Left forelimb (tissue), 1 donor: ENCODE results near the gene ANKS1B.

Experiments used
- DNase-seq: peaks from one replicate; pipeline ENCODE4 v3.0.0-alpha.2; 2018; ENCODE audit warnings: low spot score

The ANKS1B gene

DNA sequence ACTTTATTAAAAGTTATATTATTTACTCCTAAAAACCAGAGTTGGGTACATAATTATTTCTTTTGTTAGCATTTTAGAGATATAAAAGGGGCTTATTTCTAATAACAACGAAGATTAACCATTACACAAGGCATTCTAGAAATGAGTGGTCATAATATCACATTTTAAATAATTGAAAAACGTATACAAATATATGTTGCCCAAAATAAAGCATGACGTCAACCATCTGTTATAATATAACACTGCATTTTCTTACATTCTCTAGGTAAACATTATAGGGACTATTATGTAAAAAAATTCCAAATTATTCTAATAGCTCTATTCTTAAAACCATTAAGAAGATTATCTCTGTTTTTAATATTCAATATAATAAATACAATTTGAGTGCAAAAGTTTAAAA lies 792.2 kb downstream of the ANKS1B start:
- DNase-seq: no peak

DNA sequence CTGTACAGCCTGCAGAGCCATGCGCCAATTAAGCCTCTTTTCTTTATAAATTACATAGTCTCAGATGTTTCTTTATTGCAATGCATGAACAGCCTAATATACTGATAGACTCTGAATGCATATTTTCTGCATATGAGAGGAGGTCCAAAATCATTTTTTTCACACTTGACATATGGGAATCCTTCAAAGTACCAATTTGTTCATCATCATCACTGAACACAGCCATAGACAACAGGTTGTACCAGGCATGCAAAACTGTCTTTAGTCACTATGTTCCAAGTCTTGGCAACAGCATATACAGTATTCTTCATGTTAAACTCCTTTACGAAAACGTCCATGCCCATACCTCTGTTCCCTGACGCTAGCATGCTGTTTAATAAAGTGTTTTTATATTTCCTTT lies 807.9 kb downstream of the ANKS1B start:
- DNase-seq: no peak

DNA sequence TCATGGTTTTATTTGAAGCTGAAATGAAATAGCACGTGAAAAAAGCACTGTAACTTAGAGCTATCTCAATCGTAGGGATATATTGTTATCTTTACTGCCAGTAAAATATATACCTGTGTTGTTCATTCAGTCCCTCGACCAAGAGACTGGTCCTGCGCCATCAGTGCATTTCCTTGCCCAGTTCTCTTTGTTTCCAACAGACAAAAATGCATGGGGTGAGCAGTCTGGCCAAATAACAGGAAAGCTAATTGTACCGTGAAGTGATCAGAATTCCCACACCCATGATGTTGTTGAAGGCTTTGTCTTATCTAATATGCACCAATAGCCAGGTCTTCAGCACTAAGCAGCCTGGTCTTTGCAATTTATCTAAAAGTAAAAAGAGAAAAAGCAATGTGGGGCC lies 814.3 kb downstream of the ANKS1B start:
- no peak for DNase-seq

DNA sequence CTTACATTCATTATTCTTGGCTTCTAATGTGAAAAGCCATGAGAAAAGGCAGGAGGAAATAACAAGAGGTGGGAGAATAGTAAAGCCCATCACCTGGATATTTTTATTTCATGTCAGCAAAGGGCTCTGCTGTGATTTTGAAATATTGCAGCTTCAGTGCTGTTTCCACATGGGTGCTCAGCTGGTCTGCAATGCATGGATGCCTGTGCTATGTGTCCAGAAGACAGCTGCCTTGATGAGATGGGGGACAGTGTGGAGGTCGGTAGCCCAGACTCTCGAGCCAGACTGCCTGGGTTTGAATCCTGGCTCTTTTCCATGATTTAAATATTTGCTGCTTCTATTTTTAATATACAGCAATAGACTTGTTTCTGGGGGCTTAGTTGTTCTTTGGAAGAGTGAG lies 814.7 kb downstream of the ANKS1B start:
- no peak for DNase-seq

DNA sequence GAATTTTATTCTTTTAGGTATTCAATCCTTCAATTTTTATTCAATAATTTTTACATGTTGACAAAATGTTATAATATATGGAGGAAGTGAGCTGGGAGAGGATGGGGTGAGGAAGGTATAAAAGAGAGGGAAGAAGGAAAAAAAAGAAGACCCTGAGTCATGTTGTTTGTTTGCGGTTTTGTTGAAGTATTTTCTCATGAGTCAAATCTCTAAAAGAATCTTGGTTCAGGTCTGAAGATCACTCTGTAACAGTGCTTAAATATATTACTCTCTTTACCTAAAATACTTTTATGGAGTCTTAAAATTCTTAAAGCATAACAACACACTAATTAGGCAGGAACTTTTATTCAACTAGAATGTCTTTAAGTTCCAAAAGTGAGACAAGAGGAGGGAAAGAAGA lies 826.8 kb downstream of the ANKS1B start:
- DNase-seq: no peak

DNA sequence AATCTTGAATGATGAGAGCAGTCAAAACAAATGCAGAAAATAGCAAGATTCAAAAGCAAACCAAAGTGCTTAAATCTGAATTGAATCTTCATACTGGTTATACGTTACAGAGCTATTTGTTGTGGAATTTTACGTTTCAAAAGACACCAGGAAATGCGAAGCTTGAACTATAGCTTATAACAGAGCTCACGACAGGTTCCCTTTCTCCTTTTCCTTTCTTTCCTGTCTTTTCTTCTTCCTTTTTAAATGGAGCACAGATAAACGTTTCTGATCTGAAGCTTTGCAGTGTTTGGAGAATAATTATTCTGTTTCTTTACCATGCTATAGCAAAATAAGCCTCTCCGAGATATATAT lies 829.8 kb downstream of the ANKS1B start:
- no peak for DNase-seq

- DNase-seq: no peak
These were observed 830.3 kb downstream of the ANKS1B start for GRCh38 chr12:99154216-99154982.

GRCh38 chr12:99153293-99153692 lies 831.4 kb downstream of the ANKS1B start:
- DNase-seq: no peak

DNA sequence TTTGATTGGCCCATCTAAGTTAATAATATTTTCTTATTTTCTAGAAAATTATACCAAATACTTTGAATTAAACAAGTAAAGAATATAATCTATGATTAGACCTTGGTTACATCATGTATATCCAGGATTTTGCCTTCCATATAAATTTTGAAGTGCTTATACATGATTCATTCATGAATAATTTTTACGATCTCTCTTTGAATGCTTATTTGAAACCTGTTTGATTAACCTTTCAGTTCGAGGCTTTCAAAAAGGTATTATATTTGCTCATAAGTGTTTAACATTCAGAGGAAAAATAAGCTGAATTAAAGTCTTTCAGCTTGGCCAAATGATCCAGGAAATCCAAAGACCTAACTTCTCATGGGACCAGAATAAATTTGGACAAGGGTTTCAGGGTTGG lies 832.4 kb downstream of the ANKS1B start:
- no peak for DNase-seq

- no peak for DNase-seq
These were observed 833.0 kb downstream of the ANKS1B start for GRCh38 chr12:99151744-99152143.

DNA sequence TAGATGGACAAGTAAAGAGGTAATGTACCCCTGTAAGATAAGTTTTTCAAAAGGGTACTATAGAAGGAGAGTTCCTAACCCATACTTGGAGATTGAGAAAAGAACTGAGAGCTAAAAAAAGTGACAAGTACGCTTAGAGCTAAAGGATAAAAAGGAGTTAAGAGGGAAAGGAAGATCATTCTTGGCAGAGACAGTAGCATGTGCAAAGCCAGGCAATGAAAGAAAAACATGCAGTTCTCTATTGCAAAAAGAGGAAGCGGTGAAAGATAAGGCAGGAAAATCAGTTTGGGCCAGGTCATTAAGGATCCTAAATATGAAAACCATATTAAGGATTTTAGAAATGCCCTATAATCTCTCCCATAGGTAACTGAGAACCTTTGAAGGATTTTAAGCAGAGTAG lies 837.6 kb downstream of the ANKS1B start:
- DNase-seq: no peak

GRCh38 chr12:99146730-99147129 lies 838.0 kb downstream of the ANKS1B start:
- no peak for DNase-seq

DNA sequence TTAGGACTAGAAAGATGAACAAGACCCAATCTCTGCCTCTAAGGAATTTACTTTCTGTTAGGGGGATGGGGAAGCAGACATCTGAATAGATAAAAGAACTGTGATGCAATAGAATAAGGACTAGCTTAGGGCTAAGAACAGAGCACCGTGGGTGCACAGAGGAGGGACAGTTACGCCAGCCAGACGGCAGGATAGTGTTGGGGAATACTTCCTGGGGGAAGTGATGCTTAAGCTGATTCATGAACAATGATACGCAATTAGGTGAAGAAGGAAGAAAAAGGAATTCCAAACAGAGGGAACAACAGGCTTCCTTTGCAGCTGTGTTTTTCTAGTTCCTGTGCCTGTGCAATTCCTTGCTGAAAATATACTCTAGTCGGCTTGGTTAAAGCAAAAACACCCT lies 838.6 kb downstream of the ANKS1B start:
- no peak for DNase-seq

DNA sequence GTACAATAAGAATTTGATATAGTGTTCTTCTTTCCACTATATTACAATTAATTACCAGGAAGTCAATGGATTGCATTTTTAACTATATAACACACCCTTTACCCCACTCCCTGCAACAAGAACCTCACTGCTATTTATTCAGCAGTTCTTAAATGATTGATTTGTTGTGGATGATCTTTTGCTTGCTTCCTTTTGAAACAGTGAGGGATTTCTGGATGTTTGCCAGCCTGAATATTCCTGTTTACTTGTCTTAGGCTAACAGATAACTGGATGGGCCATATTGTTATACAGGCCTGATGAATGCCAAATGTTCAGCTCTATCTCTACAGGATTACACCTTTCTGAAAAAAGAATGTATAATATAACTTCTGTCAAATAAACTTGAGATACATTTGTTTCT lies 842.1 kb downstream of the ANKS1B start:
- DNase-seq: no peak

DNA sequence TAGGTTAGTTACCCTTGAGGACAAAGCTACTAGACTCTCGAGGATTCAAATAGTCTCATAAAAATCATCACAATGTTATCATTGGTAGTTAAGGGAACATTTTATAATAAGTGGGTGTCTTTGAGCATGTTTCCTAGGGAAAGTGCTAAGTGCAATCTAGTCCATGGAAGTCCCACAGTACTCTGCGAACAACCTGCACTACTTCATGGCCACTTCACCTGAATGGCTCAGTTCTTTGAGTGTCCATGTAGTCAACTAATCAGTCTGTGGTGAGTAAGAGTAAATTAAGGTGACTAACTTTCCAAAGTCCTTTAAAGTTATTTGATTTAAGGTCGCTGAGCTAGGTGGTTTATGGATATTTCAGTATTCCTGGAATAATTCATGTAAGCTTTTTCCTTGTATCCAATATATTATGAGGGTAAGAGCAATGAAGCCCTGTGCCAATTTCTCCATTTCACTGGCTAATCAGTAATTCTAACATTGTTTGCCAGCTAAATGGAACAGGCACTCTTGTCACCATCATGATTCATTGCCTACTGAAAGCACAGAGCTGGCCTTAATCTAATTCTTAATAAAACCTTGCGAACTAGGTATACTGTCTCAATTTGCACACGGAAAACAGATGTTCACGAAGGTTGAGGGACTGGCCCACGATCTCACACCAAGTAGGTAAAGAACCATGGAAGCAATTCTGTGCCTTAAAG lies 844.6 kb downstream of the ANKS1B start:
- DNase-seq: no peak

DNA sequence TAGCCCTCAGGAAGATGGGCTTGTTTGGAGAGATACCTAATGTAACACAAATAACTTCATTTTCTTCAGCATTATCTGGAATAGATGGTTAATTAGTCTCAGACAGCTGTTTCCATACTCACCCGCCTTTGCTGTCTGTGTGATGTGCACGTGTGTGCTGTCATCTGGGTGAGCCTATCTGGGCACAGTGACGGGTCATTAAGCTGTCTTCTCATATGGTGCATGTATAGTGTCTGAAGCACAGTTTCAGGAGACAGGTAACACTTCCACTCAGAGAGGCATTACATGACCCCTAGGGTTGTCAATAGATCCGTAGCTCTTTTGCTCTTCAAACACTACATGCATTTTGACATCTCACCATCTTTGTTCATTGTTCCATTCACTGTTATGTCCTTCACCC lies 846.3 kb downstream of the ANKS1B start:
- DNase-seq: no peak

- no peak for DNase-seq
These were observed 847.4 kb downstream of the ANKS1B start for GRCh38 chr12:99137124-99137855.

DNA sequence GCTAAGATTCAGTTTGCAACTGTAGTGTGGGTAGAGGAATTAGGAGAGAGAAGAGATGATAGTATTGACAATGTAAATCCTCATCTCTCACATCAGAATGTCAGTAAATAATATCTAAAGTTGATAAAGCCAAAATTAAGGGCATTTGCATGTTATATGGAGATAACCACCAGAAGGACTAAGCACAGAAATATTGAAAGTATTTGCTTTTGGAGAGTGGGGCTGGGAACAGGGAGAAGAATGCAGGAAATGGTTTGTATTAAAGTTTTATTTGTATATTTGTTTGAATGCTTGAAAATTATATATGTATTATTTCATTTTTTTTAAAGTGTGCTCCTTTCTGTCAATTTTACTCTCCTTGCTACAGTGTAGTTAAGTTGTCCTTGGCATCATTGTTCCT lies 848.2 kb downstream of the ANKS1B start:
- no peak for DNase-seq

DNA sequence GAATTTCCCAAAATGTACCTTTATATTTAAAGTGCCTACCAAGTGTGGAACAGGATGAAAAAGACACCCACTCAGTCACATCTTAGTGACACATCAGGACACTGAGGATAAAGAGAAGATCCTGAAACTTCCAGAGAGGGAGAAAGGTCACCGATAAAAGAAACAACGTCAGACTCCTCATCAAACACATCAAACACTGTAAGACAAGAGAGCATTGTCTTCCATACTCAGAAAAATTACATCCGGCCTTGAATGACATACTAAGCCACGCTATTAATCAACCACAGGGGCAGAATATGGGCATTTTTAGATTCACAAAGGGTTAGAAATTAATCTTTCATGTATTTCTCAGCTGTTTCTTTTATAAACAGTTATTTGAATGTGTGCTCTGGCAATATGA lies 849.4 kb downstream of the ANKS1B start:
- DNase-seq: no peak

- no peak for DNase-seq
These were observed 851.3 kb downstream of the ANKS1B start for GRCh38 chr12:99133401-99133800.

DNA sequence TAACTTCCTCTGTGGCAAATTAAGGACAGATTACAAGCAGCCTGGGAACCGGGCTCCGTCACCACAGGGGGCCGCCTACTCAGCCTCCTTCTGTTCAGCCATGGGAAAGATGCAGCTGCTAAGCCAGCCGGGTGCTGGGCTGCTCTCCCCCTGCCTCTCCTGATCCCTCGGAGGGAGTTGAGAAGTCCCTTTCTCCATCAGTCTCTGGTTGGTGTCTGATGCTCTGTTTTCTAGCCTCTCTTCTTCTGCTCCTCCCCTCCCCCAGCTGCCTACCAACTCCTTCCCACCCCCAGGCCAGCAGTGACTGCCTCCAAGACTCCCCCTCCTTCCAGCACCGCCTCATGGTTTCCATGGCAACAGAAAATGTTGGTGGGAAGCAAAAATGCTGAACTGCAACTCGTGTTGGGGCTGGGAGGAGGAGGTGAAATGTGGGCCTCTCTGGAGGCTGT lies 853.0 kb downstream of the ANKS1B start:
- DNase-seq: no peak

GRCh38 chr12:99130808-99131553 lies 853.8 kb downstream of the ANKS1B start:
- no peak for DNase-seq
